ENCODE measurements around the gene MED8. TPM values are rescaled to one million over a fixed set of nuclear protein-coding genes. Genes with fewer than 3 reads are reported as not detected.

The MED8 gene
- total and polyA plus RNA-seq, 2 of the 8 experiments (the other 6 are each of a cell fraction or from before 2014, with no cell fraction given), result 7.0 to 20.6 TPM

DNA sequence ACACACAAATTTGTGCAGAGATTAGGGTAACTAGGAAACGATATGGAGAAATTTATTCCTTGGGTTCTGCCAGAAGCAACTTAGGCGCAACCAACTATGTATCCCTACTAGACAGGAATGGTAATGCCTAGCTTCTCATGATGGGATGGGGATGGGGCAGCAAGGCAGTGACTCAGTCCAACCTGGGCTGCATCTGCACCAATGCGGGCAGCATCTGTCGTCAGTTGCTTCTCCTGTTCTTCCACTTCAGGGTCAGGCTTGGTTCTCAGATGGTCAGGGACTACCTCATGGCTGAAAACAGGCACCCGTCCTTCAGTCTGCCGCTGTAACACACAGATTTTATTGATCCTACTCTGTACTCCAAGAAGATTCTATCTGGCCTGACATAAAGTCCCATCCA, 2.9 kb downstream of the MED8 start (continued):
- TF ChIP-seq, protein P1, sequence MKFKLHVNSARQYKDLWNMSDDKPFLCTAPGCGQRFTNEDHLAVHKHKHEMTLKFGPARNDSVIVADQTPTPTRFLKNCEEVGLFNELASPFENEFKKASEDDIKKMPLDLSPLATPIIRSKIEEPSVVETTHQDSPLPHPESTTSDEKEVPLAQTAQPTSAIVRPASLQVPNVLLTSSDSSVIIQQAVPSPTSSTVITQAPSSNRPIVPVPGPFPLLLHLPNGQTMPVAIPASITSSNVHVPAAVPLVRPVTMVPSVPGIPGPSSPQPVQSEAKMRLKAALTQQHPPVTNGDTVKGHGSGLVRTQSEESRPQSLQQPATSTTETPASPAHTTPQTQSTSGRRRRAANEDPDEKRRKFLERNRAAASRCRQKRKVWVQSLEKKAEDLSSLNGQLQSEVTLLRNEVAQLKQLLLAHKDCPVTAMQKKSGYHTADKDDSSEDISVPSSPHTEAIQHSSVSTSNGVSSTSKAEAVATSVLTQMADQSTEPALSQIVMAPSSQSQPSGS (IDR thresholded peaks at IDR 0.05; ENCODE audit: low read length), result no peak
- no peak for TF ChIP-seq BACH1 (IDR thresholded peaks at IDR 0.05; ENCODE audit: low read length)
- no peak for TF ChIP-seq POLR2A (IDR thresholded peaks at IDR 0.05; ENCODE audit: control extremely low read depth in 1 of 2, low read depth in 2 of 2, low read length in 2 of 2)
- no peak for TF ChIP-seq SIRT6 (IDR thresholded peaks at IDR 0.05; ENCODE audit: low read length)
- no peak for TF ChIP-seq TBP (IDR thresholded peaks at IDR 0.05; ENCODE audit: low read depth, low read length)
- TF ChIP-seq CBX5 (IDR thresholded peaks at IDR 0.05; ENCODE audit: low read depth, low read length), result no peak

All from H1 (cell line).